Chondrocyte (in vitro differentiated cells): ENCODE data around the gene NOX5. TPM values are rescaled to one million over a fixed set of nuclear protein-coding genes. Genes with fewer than 3 reads are reported as not detected.

Experiments used
- DNase-seq: peaks from one replicate; pipeline ENCODE4 v3.0.0; 2021; ENCODE audit warnings: mixed read lengths, low spot score
- H3K27ac Mint-ChIP-seq: one replicate; pipeline ENCODE4 v1.8.0; 2021; ENCODE audit warnings: mild to moderate bottlenecking, moderate library complexity, mixed read lengths; ENCODE audit not compliant: unreplicated experiment
- H3K27me3 Mint-ChIP-seq: 2 replicates; pipeline ENCODE4 v1.8.0; 2021; ENCODE audit warnings: low read depth, mixed read lengths
- H3K36me3 Mint-ChIP-seq: 2 replicates; pipeline ENCODE4 v1.8.0; 2021; ENCODE audit warnings: low read depth, mixed read lengths
- H3K4me1 Mint-ChIP-seq: 2 replicates; pipeline ENCODE4 v1.8.0; 2021; ENCODE audit warnings: low read depth, mild to moderate bottlenecking, mixed read lengths
- H3K4me3 Mint-ChIP-seq: one replicate; pipeline ENCODE4 v1.8.0; 2021; ENCODE audit warnings: mild to moderate bottlenecking, moderate library complexity, mixed read lengths; ENCODE audit not compliant: unreplicated experiment
- H3K9me3 Mint-ChIP-seq: 2 replicates; pipeline ENCODE4 v1.8.0; 2021; ENCODE audit warnings: low read depth, mixed read lengths
- total RNA-seq: library from RNA; stranded (reverse); gene quantifications from 3 replicates; pipeline ENCODE4 v1.2.1, GENCODE V29; 2021
- TF ChIP-seq, protein P1 (sequence below): fragments of 200-600 bp; sonication (generic); IDR thresholded peaks from 2 replicates; pipeline ENCODE4 v1.5.0; 2021; ENCODE audit warnings: antibody characterized with exemption, mild to moderate bottlenecking, moderate library complexity

Gene NOX5
- total RNA-seq, 1 donor from 2014 or later, result not detected

DNA sequence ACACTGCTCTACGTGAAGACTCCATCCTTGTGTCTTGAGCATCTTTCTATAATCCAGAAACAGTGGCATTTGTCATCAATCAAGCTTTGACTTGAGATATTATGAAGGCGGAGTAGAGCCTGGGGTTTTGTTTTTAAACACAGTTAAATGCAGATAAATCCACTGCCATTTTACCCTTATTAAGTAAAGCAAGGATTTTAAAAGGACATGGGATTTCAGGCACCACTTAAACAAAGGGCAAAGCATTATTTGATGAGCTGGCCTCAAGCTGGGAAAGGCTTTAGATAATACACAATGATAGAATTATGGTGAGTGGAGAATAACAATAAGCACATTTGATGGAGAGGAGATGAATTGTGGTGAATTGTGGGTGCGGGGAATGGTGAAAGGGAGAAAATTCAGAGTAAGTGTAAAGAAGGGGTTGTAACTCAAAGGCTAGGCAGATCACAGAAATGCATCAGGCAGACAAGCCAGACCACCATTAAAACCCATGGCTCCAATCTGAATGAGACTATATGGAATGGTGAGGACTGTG is 91.0 kb downstream of the NOX5 start:
- no peak overlapping the region for H3K27ac Mint-ChIP-seq

GRCh38 chr15:69107025-69107620 is 92.6 kb downstream of the NOX5 start:
- no peak overlapping the region for H3K4me3 Mint-ChIP-seq
- H3K36me3 Mint-ChIP-seq, result no peaks in the 10 kb centered on the region
- peaks cover 16% of the 10 kb centered on the region for H3K4me1 Mint-ChIP-seq
- TF ChIP-seq, protein P1, sequence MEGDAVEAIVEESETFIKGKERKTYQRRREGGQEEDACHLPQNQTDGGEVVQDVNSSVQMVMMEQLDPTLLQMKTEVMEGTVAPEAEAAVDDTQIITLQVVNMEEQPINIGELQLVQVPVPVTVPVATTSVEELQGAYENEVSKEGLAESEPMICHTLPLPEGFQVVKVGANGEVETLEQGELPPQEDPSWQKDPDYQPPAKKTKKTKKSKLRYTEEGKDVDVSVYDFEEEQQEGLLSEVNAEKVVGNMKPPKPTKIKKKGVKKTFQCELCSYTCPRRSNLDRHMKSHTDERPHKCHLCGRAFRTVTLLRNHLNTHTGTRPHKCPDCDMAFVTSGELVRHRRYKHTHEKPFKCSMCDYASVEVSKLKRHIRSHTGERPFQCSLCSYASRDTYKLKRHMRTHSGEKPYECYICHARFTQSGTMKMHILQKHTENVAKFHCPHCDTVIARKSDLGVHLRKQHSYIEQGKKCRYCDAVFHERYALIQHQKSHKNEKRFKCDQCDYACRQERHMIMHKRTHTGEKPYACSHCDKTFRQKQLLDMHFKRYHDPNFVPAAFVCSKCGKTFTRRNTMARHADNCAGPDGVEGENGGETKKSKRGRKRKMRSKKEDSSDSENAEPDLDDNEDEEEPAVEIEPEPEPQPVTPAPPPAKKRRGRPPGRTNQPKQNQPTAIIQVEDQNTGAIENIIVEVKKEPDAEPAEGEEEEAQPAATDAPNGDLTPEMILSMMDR, result no peak
- H3K27ac Mint-ChIP-seq, result no peak overlapping the region
- no peak for DNase-seq
- H3K27me3 Mint-ChIP-seq, result peaks cover 22% of the 10 kb centered on the region
- no peaks in the 10 kb centered on the region for H3K9me3 Mint-ChIP-seq

More for the DNA sequence above, 91.0 kb downstream of the NOX5 start:
- Mint-ChIP-seq H3K4me3 (no peak overlapping the region), H3K36me3 (no peaks in the 10 kb centered on the region), H3K9me3 (no peaks in the 10 kb centered on the region), H3K27me3 (peaks cover 29% of the 10 kb centered on the region), H3K4me1 (peaks cover 16% of the 10 kb centered on the region)
- DNase-seq, result no peak
- TF ChIP-seq, protein P1, result no peak

Other genes starting within 250 kb of the NOX5 start
- gene ANP32A, start 193.8 kb upstream of the NOX5 start, total RNA-seq, result 112 to 117 TPM (median 116 TPM) in 3 replicates
- gene SPESP1, start 84.2 kb upstream of the NOX5 start, total RNA-seq, result not detected in 3 replicates
- 9.9 to 19.0 TPM (median 11.4 TPM) in 3 replicates for gene GLCE, start 145.9 kb downstream of the NOX5 start, total RNA-seq